Middle frontal gyrus (tissue), 1 donor: ENCODE results near the gene CEP128.

Experiments
- DNase-seq: peaks from one replicate; pipeline ENCODE4 v3.0.0-alpha.2; 2015; ENCODE audit warnings: low spot score; ENCODE audit errors: extremely low spot score

Gene CEP128

GRCh38 chr14:80780500-80780899 is 161.0 kb downstream of the CEP128 start:
- no peak for DNase-seq

GRCh38 chr14:80776657-80777056 is 164.9 kb downstream of the CEP128 start:
- no peak for DNase-seq

GRCh38 chr14:80776186-80776585 is 165.4 kb downstream of the CEP128 start:
- no peak for DNase-seq

- DNase-seq: no peak
Measured at GRCh38 chr14:80772504-80772903, 169.0 kb downstream of the CEP128 start.

- DNase-seq: no peak
Measured at GRCh38 chr14:80771201-80771600, 170.3 kb downstream of the CEP128 start.

- no peak for DNase-seq
Measured at GRCh38 chr14:80770114-80770908, 171.2 kb downstream of the CEP128 start.

GRCh38 chr14:80768646-80769045 is 172.9 kb downstream of the CEP128 start:
- DNase-seq: no peak

- no peak for DNase-seq
Measured at GRCh38 chr14:80764921-80765507, 176.5 kb downstream of the CEP128 start.

- DNase-seq: no peak
Measured at GRCh38 chr14:80764496-80764895, 177.0 kb downstream of the CEP128 start.

- DNase-seq: no peak
Measured at GRCh38 chr14:80762641-80763228, 178.8 kb downstream of the CEP128 start.

- no peak for DNase-seq
Measured at GRCh38 chr14:80754696-80755095, 186.8 kb downstream of the CEP128 start.

GRCh38 chr14:80751285-80751684 is 190.3 kb downstream of the CEP128 start:
- DNase-seq: no peak

GRCh38 chr14:80726211-80726610 is 215.3 kb downstream of the CEP128 start:
- DNase-seq: no peak

GRCh38 chr14:80718940-80719339 is 222.6 kb downstream of the CEP128 start:
- no peak for DNase-seq

GRCh38 chr14:80714474-80714873 is 227.1 kb downstream of the CEP128 start:
- no peak for DNase-seq

GRCh38 chr14:80713076-80713850 is 228.3 kb downstream of the CEP128 start:
- no peak for DNase-seq

- no peak for DNase-seq
Measured at GRCh38 chr14:80705241-80705980, 236.1 kb downstream of the CEP128 start.

- DNase-seq: no peak
Measured at GRCh38 chr14:80700601-80701000, 240.9 kb downstream of the CEP128 start.

GRCh38 chr14:80699861-80700260 is 241.7 kb downstream of the CEP128 start:
- DNase-seq: no peak

GRCh38 chr14:80698974-80699373 is 242.6 kb downstream of the CEP128 start:
- DNase-seq: no peak

- DNase-seq: no peak
Measured at GRCh38 chr14:80695869-80696268, 245.7 kb downstream of the CEP128 start.
